MCF 10A (cell line): ENCODE data around the gene FAAP100. TPM values are rescaled to one million over a fixed set of nuclear protein-coding genes. Genes with fewer than 3 reads are reported as not detected.

Source experiments
- BruUV-seq: library from RNA; stranded (reverse); fragments of 400-500 nt; replicated peaks from 2 replicates; lab custom pipeline; 2021; lab: Mats Ljungman, UMichigan
- CTCF ChIA-PET: fragments of 300-600 bp; sonication (Branson Sonifier 250); formaldehyde crosslinking; extraction: SDS; loops from one replicate; lab custom pipeline; 2021; ENCODE audit warnings: antibody characterized with exemption, inconsistent platforms; lab: Yijun Ruan, JAX
- POLR2A ChIA-PET: fragments of 300-600, 350-650 bp; sonication (Branson Sonifier 250); formaldehyde crosslinking; extraction: SDS; loops from one replicate; lab custom pipeline; 2020; ENCODE audit warnings: antibody characterized with exemption, inconsistent platforms; lab: Yijun Ruan, JAX
- DNase-seq: peaks from one replicate; pipeline ENCODE4 v3.0.0-alpha.2; 2018; ENCODE audit not compliant: unreplicated experiment
- H3K27ac Mint-ChIP-seq: one replicate; pipeline ENCODE4 v1.8.0; 2022; ENCODE audit warnings: mild to moderate bottlenecking, low read depth, mixed read lengths; ENCODE audit not compliant: unreplicated experiment
- H3K27me3 Mint-ChIP-seq: one replicate; pipeline ENCODE4 v1.8.0; 2022; ENCODE audit warnings: mixed read lengths; ENCODE audit not compliant: insufficient read depth, unreplicated experiment
- H3K36me3 Mint-ChIP-seq: one replicate; pipeline ENCODE4 v1.8.0; 2022; ENCODE audit warnings: mild to moderate bottlenecking, moderate library complexity, mixed read lengths; ENCODE audit not compliant: insufficient read depth, unreplicated experiment
- H3K4me1 Mint-ChIP-seq: one replicate; pipeline ENCODE4 v1.8.0; 2022; ENCODE audit warnings: mixed read lengths; ENCODE audit not compliant: insufficient read depth, unreplicated experiment
- H3K4me3 Mint-ChIP-seq: one replicate; pipeline ENCODE4 v1.8.0; 2022; ENCODE audit warnings: mild to moderate bottlenecking, moderate library complexity, mixed read lengths; ENCODE audit not compliant: unreplicated experiment
- H3K9me3 Mint-ChIP-seq: one replicate; pipeline ENCODE4 v1.8.0; 2022; ENCODE audit warnings: mixed read lengths; ENCODE audit not compliant: unreplicated experiment
- intact Hi-C: fragments of 100-400 bp; cut with micrococcal nuclease; formaldehyde crosslinking; loops from 2 replicates; pipeline ENCODE4 v1.14.1; 2022
- total RNA-seq: library from RNA; stranded (reverse); gene quantifications from 2 replicates; pipeline ENCODE4 v1.2.3, GENCODE V29; 2022
- TF ChIP-seq, protein P1 (sequence below): fragments of 200-600 bp; IDR thresholded peaks from one replicate; pipeline ENCODE4 v1.8.0; 2022; ENCODE audit warnings: antibody characterized with exemption, mild to moderate bottlenecking; ENCODE audit not compliant: unreplicated experiment

Gene FAAP100
- total RNA-seq, 1 experiment from 2014 or later, result 32.5 TPM

DNA sequence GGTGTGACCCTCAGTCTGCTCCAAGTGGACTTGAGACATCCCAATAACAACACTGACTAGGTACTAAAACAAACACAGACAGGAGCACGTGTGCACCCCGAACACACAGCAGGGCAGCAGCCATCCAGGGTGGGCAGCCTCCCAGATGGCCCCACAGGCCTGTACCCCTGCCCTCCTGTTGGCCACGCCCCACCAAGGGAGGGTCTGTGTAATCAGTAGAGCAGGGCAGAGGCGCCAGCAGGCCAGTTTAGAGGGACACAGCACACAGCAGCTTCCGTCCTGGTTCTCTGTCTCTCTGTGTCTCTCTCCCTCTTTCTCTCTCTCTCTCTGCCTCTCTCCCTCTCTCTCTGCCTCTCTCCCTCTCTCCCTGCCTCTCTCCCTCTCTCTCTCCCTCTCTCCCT lies 61.0 kb downstream of the FAAP100 start:
- CTCF ChIA-PET, result no interaction called here
- no peaks in the 10 kb centered on the region for H3K9me3 Mint-ChIP-seq
- no peak overlapping the region for H3K27ac Mint-ChIP-seq
- intact Hi-C loops, result no loop called here
- no TSS peak for BruUV-seq
- H3K4me3 Mint-ChIP-seq, result no peak overlapping the region
- H3K27me3 Mint-ChIP-seq, result peaks cover 16% of the 10 kb centered on the region
- TF ChIP-seq, protein P1, sequence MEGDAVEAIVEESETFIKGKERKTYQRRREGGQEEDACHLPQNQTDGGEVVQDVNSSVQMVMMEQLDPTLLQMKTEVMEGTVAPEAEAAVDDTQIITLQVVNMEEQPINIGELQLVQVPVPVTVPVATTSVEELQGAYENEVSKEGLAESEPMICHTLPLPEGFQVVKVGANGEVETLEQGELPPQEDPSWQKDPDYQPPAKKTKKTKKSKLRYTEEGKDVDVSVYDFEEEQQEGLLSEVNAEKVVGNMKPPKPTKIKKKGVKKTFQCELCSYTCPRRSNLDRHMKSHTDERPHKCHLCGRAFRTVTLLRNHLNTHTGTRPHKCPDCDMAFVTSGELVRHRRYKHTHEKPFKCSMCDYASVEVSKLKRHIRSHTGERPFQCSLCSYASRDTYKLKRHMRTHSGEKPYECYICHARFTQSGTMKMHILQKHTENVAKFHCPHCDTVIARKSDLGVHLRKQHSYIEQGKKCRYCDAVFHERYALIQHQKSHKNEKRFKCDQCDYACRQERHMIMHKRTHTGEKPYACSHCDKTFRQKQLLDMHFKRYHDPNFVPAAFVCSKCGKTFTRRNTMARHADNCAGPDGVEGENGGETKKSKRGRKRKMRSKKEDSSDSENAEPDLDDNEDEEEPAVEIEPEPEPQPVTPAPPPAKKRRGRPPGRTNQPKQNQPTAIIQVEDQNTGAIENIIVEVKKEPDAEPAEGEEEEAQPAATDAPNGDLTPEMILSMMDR, result no peak
- H3K4me1 Mint-ChIP-seq, result no peaks in the 10 kb centered on the region
- POLR2A ChIA-PET, result no interaction called here
- no peak for DNase-seq
- H3K36me3 Mint-ChIP-seq, result no peaks in the 10 kb centered on the region

DNA sequence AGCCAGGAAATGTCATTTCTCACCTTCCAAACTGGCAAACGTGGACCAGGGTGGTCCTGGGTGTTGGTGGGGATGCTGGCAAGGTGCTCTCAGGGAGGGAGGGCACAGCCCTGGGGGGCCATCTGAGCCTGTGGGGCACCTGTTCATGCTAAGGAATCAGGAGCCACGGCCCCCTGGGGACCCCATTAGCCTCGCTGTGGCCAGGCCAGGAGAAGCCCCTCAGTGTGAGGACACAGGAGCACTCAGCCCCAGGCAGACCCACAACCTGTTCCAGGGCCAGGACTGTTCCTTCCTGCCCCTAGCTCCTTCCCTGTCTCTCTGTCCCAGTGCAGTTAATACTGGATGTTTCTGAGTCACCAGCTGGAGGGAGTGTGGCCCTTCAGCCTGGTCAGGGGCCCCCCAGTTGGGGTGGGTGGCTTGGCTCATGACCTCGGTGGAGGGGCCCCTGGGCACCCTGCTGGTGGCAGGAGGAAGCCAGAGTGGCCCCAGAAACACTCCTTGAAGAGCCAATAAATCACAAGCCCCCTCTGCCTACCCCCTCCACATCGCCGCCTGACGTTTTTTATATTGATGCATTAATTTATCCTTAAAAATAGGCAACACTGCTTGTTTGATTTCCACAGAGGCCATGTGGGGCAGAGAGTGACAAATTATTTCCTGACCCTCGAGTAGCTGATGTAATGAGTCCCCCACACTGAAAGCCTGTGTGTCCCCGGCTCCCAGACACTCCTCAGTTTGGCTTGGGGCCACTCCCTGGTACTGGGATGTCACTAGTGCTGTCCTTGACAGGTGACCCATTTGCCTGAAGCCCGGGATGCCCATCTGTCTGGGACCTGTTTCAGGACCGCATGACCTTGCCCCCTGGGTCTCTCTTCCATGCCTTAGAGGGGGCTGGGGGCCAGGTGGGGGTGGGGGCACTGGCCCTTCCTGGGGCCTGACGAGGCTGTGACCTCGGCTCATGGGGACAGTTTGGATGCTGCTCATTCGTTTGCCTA lies 61.9 kb downstream of the FAAP100 start:
- POLR2A ChIA-PET, result no interaction called here
- no peak for DNase-seq
- no TSS peak for BruUV-seq
- Mint-ChIP-seq H3K27ac (no peak overlapping the region), H3K4me1 (no peaks in the 10 kb centered on the region), H3K27me3 (peaks cover 16% of the 10 kb centered on the region), H3K9me3 (no peaks in the 10 kb centered on the region), H3K4me3 (no peak overlapping the region), H3K36me3 (no peaks in the 10 kb centered on the region)
- intact Hi-C loops, result no loop called here
- CTCF ChIA-PET, result interaction anchor here (0.6 to 1.1 kb wide), 3 partner anchors 8 to 662 kb away, joined by 3 read pairs; no protein-coding TSS in a partner anchor
- TF ChIP-seq, protein P1, result no peak

Other genes starting within 250 kb of the FAAP100 start
- 7.4 and 9.2 TPM in 2 replicates for gene BAHCC1, start 156.9 kb downstream of the FAAP100 start, total RNA-seq
- gene ACTG1, start 39.6 kb downstream of the FAAP100 start, total RNA-seq, result 1,056 and 1,461 TPM in 2 replicates
- 0.37 TPM in 1 of 2 replicates, not detected in the other for gene FSCN2, start 24.0 kb downstream of the FAAP100 start, total RNA-seq
- 83.9 and 95.1 TPM in 2 replicates for gene NPLOC4, start 84.8 kb upstream of the FAAP100 start, total RNA-seq
- 1.8 and 2.1 TPM in 2 replicates for gene TSPAN10, start 84.8 kb upstream of the FAAP100 start, total RNA-seq
- not detected in 2 replicates for gene PDE6G, start 104.2 kb upstream of the FAAP100 start, total RNA-seq
- 47.6 and 54.8 TPM in 2 replicates for gene OXLD1, start 114.3 kb upstream of the FAAP100 start, total RNA-seq
- gene CCDC137, start 114.4 kb upstream of the FAAP100 start, total RNA-seq, result 23.9 and 27.1 TPM in 2 replicates
- 34.8 and 38.6 TPM in 2 replicates for gene ARL16, start 131.4 kb upstream of the FAAP100 start, total RNA-seq
- gene HGS, start 131.7 kb upstream of the FAAP100 start, total RNA-seq, result 160 and 178 TPM in 2 replicates
- 82.6 and 143 TPM in 2 replicates for gene MRPL12, start 151.0 kb upstream of the FAAP100 start, total RNA-seq
- 5.1 and 9.5 TPM in 2 replicates for gene SLC25A10, start 159.9 kb upstream of the FAAP100 start, total RNA-seq